ENCODE measurements around the gene IFNG.

DNA sequence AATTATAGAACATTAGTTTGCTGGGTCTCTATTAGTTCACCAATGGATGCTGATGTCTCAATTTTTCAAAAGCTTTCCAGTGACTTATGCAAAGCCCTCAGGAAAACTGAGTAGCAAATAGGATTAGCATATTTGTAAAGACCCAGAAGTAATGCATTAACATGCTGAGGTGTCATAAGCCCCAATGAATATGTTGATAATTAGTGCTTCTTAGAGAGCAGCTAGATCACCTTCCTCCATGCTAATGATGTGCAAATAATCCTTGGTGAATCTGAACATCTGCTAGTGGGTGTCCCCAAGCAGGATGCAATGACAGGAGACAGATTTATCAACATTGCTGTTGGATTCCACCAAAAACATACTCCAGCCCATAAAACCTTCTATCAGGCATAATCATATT is 19.0 kb downstream of the IFNG start:
- TF ChIP-seq OSR1 (CRISPR knock-in tag; IDR thresholded peaks at IDR 0.05) (no peak), GLIS3 (CRISPR knock-in tag; IDR thresholded peaks at IDR 0.05) (no peak)

Measured in SK-N-SH treated with all-trans-retinoic acid at 6 μM for 48 hours (cell line).